WTC11 (cell line): ENCODE measurements around the gene RBM19. TPM values are rescaled to one million over a fixed set of nuclear protein-coding genes. Genes with fewer than 3 reads are reported as not detected.

Experiments used
- ATAC-seq: fragments of 200-7000 bp; cut with Tn5 transposase; 2 replicates; pipeline ENCODE4 v1.10.0; 2021; ENCODE audit warnings: mild to moderate bottlenecking, moderate library complexity
- CTCF ChIA-PET: fragments of 300-600 bp; sonication (Branson Sonifier 250); formaldehyde crosslinking; loops from one replicate; lab custom pipeline; 2021; ENCODE audit warnings: antibody characterized with exemption; lab: Charles Lee
- POLR2A ChIA-PET: fragments of 350-600 bp; sonication (Branson Sonifier 250); formaldehyde crosslinking; loops from one replicate; lab custom pipeline; 2021; ENCODE audit warnings: antibody characterized with exemption; lab: Charles Lee
- DNase-seq: peaks from one replicate; pipeline ENCODE4 v3.0.0; 2021; ENCODE audit warnings: low spot score
- H3K27ac Mint-ChIP-seq: 2 replicates; pipeline ENCODE4 v1.8.0; 2021; ENCODE audit warnings: mixed read lengths
- H3K27me3 Mint-ChIP-seq: 2 replicates; pipeline ENCODE4 v1.8.0; 2021; ENCODE audit warnings: low read depth, mild to moderate bottlenecking, moderate library complexity, mixed read lengths
- H3K36me3 Mint-ChIP-seq: 2 replicates; pipeline ENCODE4 v1.8.0; 2021; ENCODE audit warnings: mixed read lengths
- H3K4me1 Mint-ChIP-seq: 2 replicates; pipeline ENCODE4 v1.8.0; 2022; ENCODE audit warnings: mixed read lengths
- H3K4me3 Mint-ChIP-seq: 2 replicates; pipeline ENCODE4 v1.8.0; 2021; ENCODE audit warnings: mild to moderate bottlenecking, moderate library complexity, mixed read lengths
- H3K9me3 Mint-ChIP-seq: 2 replicates; pipeline ENCODE4 v1.8.0; 2021; ENCODE audit warnings: mixed read lengths
- AR ChIP-seq: fragments of 250-450 bp; sonication (Bioruptor Pico); IDR thresholded peaks from 2 replicates; pipeline ENCODE4 v1.9.0; 2021; ENCODE audit warnings: mild to moderate bottlenecking
- ESRRA ChIP-seq: sonication (generic); formaldehyde crosslinking; IDR thresholded peaks from 2 replicates; pipeline ENCODE4 v1.8.1; 2022; ENCODE audit warnings: mild to moderate bottlenecking, missing genetic modification reagents, borderline replicate concordance
- FOXJ3 ChIP-seq: sonication (generic); formaldehyde crosslinking; IDR thresholded peaks from 2 replicates; pipeline ENCODE4 v1.9.0; 2021; ENCODE audit warnings: missing genetic modification reagents, mild to moderate bottlenecking, borderline replicate concordance
- FOXK1 ChIP-seq: sonication (generic); formaldehyde crosslinking; IDR thresholded peaks from 2 replicates; pipeline ENCODE4 v1.8.0; 2022; ENCODE audit warnings: mild to moderate bottlenecking, moderate library complexity, missing genetic modification reagents
- FOXP4 ChIP-seq: sonication (generic); formaldehyde crosslinking; IDR thresholded peaks from 2 replicates; pipeline ENCODE4 v1.8.0; 2022; ENCODE audit warnings: mild to moderate bottlenecking, missing genetic modification reagents
- MLX ChIP-seq: sonication (generic); formaldehyde crosslinking; IDR thresholded peaks from 2 replicates; pipeline ENCODE4 v1.8.1; 2023; ENCODE audit warnings: mild to moderate bottlenecking, missing genetic modification reagents, moderate library complexity
- MYBL2 ChIP-seq: sonication (generic); formaldehyde crosslinking; IDR thresholded peaks from 2 replicates; pipeline ENCODE4 v1.8.1; 2023; ENCODE audit warnings: mild to moderate bottlenecking, moderate library complexity, missing genetic modification reagents
- NFATC4 ChIP-seq: fragments of 250-450 bp; sonication (Bioruptor Pico); IDR thresholded peaks from 2 replicates; pipeline ENCODE4 v1.9.0; 2021; ENCODE audit warnings: mild to moderate bottlenecking
- NFYB ChIP-seq: sonication (generic); formaldehyde crosslinking; conservative IDR thresholded peaks from 2 replicates; pipeline ENCODE4 v1.8.0; 2022; ENCODE audit warnings: low read depth, missing genetic modification reagents
- PREB ChIP-seq: sonication (generic); formaldehyde crosslinking; IDR thresholded peaks from 2 replicates; pipeline ENCODE4 v1.8.1; 2022; ENCODE audit warnings: mild to moderate bottlenecking, missing genetic modification reagents, moderate library complexity, borderline replicate concordance
- RELA ChIP-seq: sonication (generic); formaldehyde crosslinking; IDR thresholded peaks from 2 replicates; pipeline ENCODE4 v1.8.1; 2022; ENCODE audit warnings: missing genetic modification reagents, mild to moderate bottlenecking, borderline replicate concordance
- RORB ChIP-seq: fragments of 250-450 bp; sonication (Bioruptor Pico); IDR thresholded peaks from 2 replicates; pipeline ENCODE4 v1.9.0; 2021; ENCODE audit warnings: mild to moderate bottlenecking
- SMAD4 ChIP-seq: sonication (generic); formaldehyde crosslinking; IDR thresholded peaks from 2 replicates; pipeline ENCODE4 v1.8.0; 2022; ENCODE audit warnings: mild to moderate bottlenecking, missing genetic modification reagents
- TEAD4 ChIP-seq: sonication (generic); formaldehyde crosslinking; IDR thresholded peaks from 2 replicates; pipeline ENCODE4 v1.8.0; 2022; ENCODE audit warnings: mild to moderate bottlenecking, missing genetic modification reagents
- ZNF121 ChIP-seq: sonication (generic); formaldehyde crosslinking; IDR thresholded peaks from 2 replicates; pipeline ENCODE4 v1.8.0; 2023; ENCODE audit warnings: missing genetic modification reagents
- total RNA-seq: library from RNA; stranded (reverse); gene quantifications from 3 replicates; pipeline ENCODE4 v1.2.3, GENCODE V29; 2021
- TF ChIP-seq, protein P1 (sequence below): sonication (generic); formaldehyde crosslinking; IDR thresholded peaks from 2 replicates; pipeline ENCODE4 v1.8.0; 2022; ENCODE audit warnings: mild to moderate bottlenecking, missing genetic modification reagents
- TF ChIP-seq, protein P2 (sequence below): fragments of 200-600 bp; IDR thresholded peaks from 2 replicates; pipeline ENCODE4 v1.8.0; 2022; ENCODE audit warnings: antibody characterized with exemption
- TF ChIP-seq, protein P3 (sequence below): fragments of 250-450 bp; sonication (Bioruptor Pico); IDR thresholded peaks from 2 replicates; pipeline ENCODE4 v1.9.0; 2021; ENCODE audit warnings: mild to moderate bottlenecking

RBM19 gene
- total RNA-seq, 1 experiment from 2014 or later: 60.1 TPM

GRCh38 chr12:113906411-113907200 lies 59.5 kb downstream of the RBM19 start:
- TF ChIP-seq RELA (CRISPR knock-in tag) (no peak), FOXJ3 (CRISPR knock-in tag) (no peak), FOXK1 (CRISPR knock-in tag) (no peak), ZNF121 (no peak), MLX (CRISPR knock-in tag) (no peak), FOXP4 (CRISPR knock-in tag) (no peak), RORB (CRISPR knock-in tag) (no peak), NFYB (CRISPR knock-in tag) (no peak), NFATC4 (CRISPR knock-in tag) (no peak), ESRRA (CRISPR knock-in tag) (no peak), TEAD4 (CRISPR knock-in tag) (no peak), SMAD4 (CRISPR knock-in tag) (no peak), PREB (no peak), AR (no peak), MYBL2 (CRISPR knock-in tag) (no peak)
- TF ChIP-seq, protein P1, sequence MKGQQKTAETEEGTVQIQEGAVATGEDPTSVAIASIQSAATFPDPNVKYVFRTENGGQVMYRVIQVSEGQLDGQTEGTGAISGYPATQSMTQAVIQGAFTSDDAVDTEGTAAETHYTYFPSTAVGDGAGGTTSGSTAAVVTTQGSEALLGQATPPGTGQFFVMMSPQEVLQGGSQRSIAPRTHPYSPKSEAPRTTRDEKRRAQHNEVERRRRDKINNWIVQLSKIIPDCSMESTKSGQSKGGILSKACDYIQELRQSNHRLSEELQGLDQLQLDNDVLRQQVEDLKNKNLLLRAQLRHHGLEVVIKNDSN (CRISPR knock-in tag): no peak
- TF ChIP-seq, protein P2, sequence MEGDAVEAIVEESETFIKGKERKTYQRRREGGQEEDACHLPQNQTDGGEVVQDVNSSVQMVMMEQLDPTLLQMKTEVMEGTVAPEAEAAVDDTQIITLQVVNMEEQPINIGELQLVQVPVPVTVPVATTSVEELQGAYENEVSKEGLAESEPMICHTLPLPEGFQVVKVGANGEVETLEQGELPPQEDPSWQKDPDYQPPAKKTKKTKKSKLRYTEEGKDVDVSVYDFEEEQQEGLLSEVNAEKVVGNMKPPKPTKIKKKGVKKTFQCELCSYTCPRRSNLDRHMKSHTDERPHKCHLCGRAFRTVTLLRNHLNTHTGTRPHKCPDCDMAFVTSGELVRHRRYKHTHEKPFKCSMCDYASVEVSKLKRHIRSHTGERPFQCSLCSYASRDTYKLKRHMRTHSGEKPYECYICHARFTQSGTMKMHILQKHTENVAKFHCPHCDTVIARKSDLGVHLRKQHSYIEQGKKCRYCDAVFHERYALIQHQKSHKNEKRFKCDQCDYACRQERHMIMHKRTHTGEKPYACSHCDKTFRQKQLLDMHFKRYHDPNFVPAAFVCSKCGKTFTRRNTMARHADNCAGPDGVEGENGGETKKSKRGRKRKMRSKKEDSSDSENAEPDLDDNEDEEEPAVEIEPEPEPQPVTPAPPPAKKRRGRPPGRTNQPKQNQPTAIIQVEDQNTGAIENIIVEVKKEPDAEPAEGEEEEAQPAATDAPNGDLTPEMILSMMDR: no peak
- TF ChIP-seq, protein P3, sequence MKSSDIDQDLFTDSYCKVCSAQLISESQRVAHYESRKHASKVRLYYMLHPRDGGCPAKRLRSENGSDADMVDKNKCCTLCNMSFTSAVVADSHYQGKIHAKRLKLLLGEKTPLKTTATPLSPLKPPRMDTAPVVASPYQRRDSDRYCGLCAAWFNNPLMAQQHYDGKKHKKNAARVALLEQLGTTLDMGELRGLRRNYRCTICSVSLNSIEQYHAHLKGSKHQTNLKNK (CRISPR knock-in tag): no peak
- TF ChIP-seq, all 79 proteins: peak for 0
- CTCF ChIA-PET: interaction anchor here (0.9 kb wide), 1 partner anchor 40 kb away, joined by 3 read pairs; no protein-coding TSS in a partner anchor
- POLR2A ChIA-PET: no interaction called here
- Mint-ChIP-seq H3K9me3 (no peaks in the 10 kb centered on the region), H3K4me3 (no peak overlapping the region), H3K27me3 (no peaks in the 10 kb centered on the region), H3K36me3 (peaks cover 20% of the 10 kb centered on the region), H3K27ac (no peak overlapping the region), H3K4me1 (no peaks in the 10 kb centered on the region)
- ATAC-seq: no peak
- no peak for DNase-seq
